ENCODE data around the gene SELENON.

SELENON gene

GRCh38 chr1:25755475-25756125 lies 44.4 kb upstream of the SELENON start:
- no peaks in the 10 kb centered on the region for H3F3A ChIP-seq (ENCODE audit: insufficient read depth, low read length)
- TF ChIP-seq EZH2 (IDR thresholded peaks at IDR 0.05; ENCODE audit: borderline replicate concordance, low read length) (no peak), CTCF (IDR thresholded peaks at IDR 0.05; ENCODE audit: low read length) (no peak)
- no peaks in the 10 kb centered on the region for H4K20me1 ChIP-seq (ENCODE audit: insufficient read depth, low read length)
- no peaks in the 10 kb centered on the region for H3K36me3 ChIP-seq (ENCODE audit: insufficient read depth, low read length)
- H3K27me3 ChIP-seq (ENCODE audit: insufficient read depth, low read length), result no peaks in the 10 kb centered on the region; the same call in 1 of the 2 replicates
- H3K4me1 ChIP-seq (ENCODE audit: insufficient read depth, low read length, severe bottlenecking), result no peaks in the 10 kb centered on the region
- H3K79me2 ChIP-seq (ENCODE audit: insufficient read depth, low read length), result no peaks in the 10 kb centered on the region
- H3K27ac ChIP-seq (ENCODE audit: low read depth, low read length, poor library complexity, severe bottlenecking), result no peak overlapping the region
- H3K9me2 ChIP-seq (ENCODE audit: low read depth, low read length), result no peaks in the 10 kb centered on the region
- no peaks in the 10 kb centered on the region for H3K9me3 ChIP-seq (ENCODE audit: low read length)
- H3K4me2 ChIP-seq (ENCODE audit: low read length), result no peak overlapping the region
- H2AFZ ChIP-seq (ENCODE audit: low read length), result no peak overlapping the region
- H3K4me3 ChIP-seq (ENCODE audit: low read depth, low read length, poor library complexity, severe bottlenecking), result no peak overlapping the region
- no peak overlapping the region for H3K9ac ChIP-seq (ENCODE audit: low read length)

GRCh38 chr1:25756215-25756614 lies 43.8 kb upstream of the SELENON start:
- Histone ChIP-seq H3K4me1 (ENCODE audit: insufficient read depth, low read length, severe bottlenecking) (no peaks in the 10 kb centered on the region), H4K20me1 (ENCODE audit: insufficient read depth, low read length) (no peaks in the 10 kb centered on the region), H3K27me3 (ENCODE audit: insufficient read depth, low read length) (no peaks in the 10 kb centered on the region; the same call in 1 of the 2 replicates), H3K9me3 (ENCODE audit: low read length) (no peaks in the 10 kb centered on the region), H3K9me2 (ENCODE audit: low read depth, low read length) (no peaks in the 10 kb centered on the region), H3K36me3 (ENCODE audit: insufficient read depth, low read length) (no peaks in the 10 kb centered on the region), H3K79me2 (ENCODE audit: insufficient read depth, low read length) (no peaks in the 10 kb centered on the region), H3K9ac (ENCODE audit: low read length) (no peak overlapping the region), H3F3A (ENCODE audit: insufficient read depth, low read length) (no peaks in the 10 kb centered on the region), H3K4me3 (ENCODE audit: low read depth, low read length, poor library complexity, severe bottlenecking) (no peak overlapping the region), H3K27ac (ENCODE audit: low read depth, low read length, poor library complexity, severe bottlenecking) (no peak overlapping the region), H3K4me2 (ENCODE audit: low read length) (no peak overlapping the region), H2AFZ (ENCODE audit: low read length) (no peak overlapping the region)
- TF ChIP-seq CTCF (IDR thresholded peaks at IDR 0.05; ENCODE audit: low read length) (no peak), EZH2 (IDR thresholded peaks at IDR 0.05; ENCODE audit: borderline replicate concordance, low read length) (no peak)

GRCh38 chr1:25757151-25757845 lies 42.7 kb upstream of the SELENON start:
- Histone ChIP-seq H3K9me2 (ENCODE audit: low read depth, low read length) (no peaks in the 10 kb centered on the region), H3K27me3 (ENCODE audit: insufficient read depth, low read length) (no peaks in the 10 kb centered on the region; the same call in 1 of the 2 replicates), H3K36me3 (ENCODE audit: insufficient read depth, low read length) (no peaks in the 10 kb centered on the region), H3K9me3 (ENCODE audit: low read length) (no peaks in the 10 kb centered on the region), H3K27ac (ENCODE audit: low read depth, low read length, poor library complexity, severe bottlenecking) (no peak overlapping the region), H3K4me1 (ENCODE audit: insufficient read depth, low read length, severe bottlenecking) (no peaks in the 10 kb centered on the region), H2AFZ (ENCODE audit: low read length) (no peak overlapping the region), H4K20me1 (ENCODE audit: insufficient read depth, low read length) (no peaks in the 10 kb centered on the region), H3K79me2 (ENCODE audit: insufficient read depth, low read length) (no peaks in the 10 kb centered on the region), H3K9ac (ENCODE audit: low read length) (no peak overlapping the region), H3K4me2 (ENCODE audit: low read length) (no peak overlapping the region), H3F3A (ENCODE audit: insufficient read depth, low read length) (no peaks in the 10 kb centered on the region), H3K4me3 (ENCODE audit: low read depth, low read length, poor library complexity, severe bottlenecking) (no peak overlapping the region)
- TF ChIP-seq EZH2 (IDR thresholded peaks at IDR 0.05; ENCODE audit: borderline replicate concordance, low read length), result no peak
- TF ChIP-seq CTCF (IDR thresholded peaks at IDR 0.05; ENCODE audit: low read length), result no peak

All from OCI-LY1 (cell line).